Left lobe of liver (tissue), 2 donors: ENCODE data around the gene P2RX1. TPM values are rescaled to one million over a fixed set of nuclear protein-coding genes. Genes with fewer than 3 reads are reported as not detected.
A peak's percentile ranks its signal among the peaks of the same experiment; 100 is the strongest.

Source experiments
- ATAC-seq: fragments of 200-7000 bp; cut with Tn5 transposase; one replicate; pipeline ENCODE4 v1.9.1; 2020; ENCODE audit warnings: mild to moderate bottlenecking, moderate library complexity
- DNase-seq: peaks from one replicate; pipeline ENCODE4 v3.0.0-alpha.2; 2020; ENCODE audit warnings: low spot score
- total RNA-seq: library from RNA; stranded (reverse); gene quantifications from one replicate; pipeline ENCODE4 v1.2.1, GENCODE V29; 2021
- donor health status: DM: no; HTN: no; CAD: no; lungs with moderate emphysema.
- donor health status: DM: no; HTN: yes; CAD: no.

The P2RX1 gene
- total RNA-seq, 1 donor from 2014 or later = 0.13 TPM

DNA sequence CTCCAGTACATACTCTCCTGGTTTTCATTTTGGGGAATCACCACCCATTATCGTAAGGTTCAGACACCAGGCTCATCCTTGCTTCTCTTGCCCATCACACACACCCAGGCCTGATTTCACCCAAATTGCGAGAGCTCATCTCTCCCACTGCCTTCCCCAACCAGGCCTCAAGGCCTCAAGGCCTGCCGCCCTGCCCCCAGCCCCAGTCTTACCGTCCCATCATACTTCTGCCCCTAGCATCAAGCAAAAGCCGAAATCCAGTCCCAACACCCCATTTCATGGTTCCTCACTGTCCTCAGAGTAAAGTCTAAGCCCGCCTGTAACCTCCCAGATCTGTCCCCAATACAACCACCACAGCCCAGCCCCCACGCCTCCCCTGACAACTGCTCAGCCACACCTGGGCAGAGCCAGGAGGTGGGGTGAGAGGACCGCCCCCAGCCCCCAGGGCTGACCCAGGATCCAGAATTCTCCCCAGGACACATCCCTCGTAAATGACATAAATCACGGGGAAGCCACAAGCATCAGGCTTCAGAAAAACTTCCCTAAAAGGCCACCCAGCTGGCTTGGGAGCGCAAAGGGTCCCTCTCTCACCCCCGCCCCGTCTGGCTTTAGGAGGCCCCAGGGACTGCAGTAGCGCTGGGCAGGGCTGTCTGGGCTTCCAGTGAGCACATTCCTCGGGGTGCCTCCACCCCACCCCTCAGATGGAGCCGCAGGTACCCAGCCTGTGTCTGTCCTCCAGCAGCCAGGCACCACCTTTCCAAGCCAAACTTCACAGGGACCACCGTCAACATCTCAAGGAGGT is 9.6 kb upstream of the P2RX1 start:
- no peak for DNase-seq
- no peak for ATAC-seq

DNA sequence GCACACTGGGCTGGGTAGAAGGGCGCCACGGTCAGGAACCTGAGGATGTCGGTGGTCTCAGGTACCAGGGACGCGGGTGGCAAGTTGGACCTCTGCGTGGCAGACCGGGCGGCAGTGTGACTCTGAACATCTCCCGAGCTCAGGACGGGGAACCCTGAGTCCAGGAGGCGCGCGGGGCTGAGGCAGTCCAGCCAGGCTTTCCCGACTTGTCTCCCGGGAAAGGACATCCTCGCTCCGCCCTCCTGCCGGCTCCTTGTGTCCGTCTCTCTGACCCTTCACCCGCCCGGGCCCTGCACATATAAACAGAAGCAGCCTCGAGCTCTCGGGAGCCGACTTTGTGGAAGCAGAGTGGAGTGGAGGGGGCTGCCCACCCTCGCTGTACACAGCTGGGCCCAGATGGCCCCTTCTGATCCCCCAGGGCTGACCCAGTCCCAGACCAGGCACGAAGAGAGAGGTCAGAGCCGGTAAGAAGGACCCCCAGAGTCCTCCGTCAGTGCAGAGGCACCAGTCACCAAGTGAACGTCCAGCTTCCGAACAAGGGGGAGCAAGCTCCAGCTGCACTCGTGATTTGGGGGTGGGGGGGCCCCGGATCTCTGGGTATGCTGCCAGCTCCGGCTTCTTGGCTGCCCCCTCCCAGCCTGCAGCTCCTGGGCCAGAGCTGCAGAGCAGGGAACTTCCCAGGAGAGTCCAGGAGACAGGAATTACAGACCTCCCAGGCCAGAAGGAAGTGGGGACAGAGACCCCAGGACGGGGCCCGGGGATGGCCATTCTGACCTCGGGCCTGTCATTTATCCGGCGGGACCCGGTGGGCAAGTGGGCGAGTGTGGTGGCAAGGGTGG is 8.5 kb upstream of the P2RX1 start:
- ATAC-seq (peak; percentile 24), DNase-seq (no peak)

DNA sequence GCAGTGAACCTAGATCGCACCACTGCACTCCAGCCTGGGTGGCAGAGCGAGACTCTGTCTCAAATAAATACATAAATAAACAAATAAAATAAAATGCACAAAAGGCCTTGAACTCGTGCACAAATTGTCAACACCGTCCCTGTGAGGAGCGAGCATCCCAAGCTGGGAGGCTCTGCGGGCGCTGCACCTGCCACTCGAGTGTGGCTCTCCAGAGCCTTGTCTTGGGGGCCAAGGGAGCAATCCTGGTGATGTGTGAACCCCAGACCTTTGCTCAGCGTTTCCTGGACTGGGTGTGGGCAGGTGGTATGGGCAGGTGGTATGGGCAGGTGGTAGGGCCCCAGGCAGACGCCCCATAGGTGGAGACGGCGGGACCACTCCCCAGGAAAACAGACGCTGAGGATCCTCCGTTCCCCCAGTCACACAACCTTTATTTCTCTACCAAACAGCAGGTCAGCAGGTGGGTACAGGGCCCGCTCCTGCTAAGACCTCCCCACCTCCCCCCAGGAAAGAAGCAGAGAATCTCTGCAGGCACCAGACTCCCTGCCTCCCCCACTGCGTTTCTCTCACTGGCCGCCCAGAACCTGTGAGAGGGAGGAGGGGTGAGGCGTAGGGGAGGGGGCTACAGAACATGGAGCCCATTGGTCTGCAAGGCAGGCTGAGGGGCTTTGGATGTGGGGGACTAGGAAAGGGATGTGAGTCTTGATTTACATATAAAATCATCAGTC is 7.4 kb upstream of the P2RX1 start:
- ATAC-seq (no peak), DNase-seq (no peak)

DNA sequence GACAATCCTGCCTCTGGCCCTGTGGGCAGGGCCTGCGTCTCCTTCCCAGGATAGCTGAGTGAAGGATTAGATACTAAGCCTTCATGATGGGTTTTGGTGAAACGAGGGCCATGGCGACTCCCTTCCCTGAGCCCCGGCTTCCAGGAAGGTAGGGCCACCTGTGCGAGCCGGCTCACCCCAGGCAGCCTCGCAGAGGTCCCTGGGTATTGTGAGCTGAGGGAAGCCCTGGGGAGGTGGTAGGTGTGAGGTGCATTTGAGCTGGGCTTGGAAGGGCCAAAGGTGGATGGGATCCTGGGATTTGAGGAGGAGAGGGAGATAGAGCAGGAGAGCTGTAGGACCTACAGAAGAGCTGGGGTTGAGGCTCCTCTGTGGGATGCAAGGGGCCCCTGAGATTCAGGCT is 6.5 kb upstream of the P2RX1 start:
- DNase-seq (no peak), ATAC-seq (no peak)

DNA sequence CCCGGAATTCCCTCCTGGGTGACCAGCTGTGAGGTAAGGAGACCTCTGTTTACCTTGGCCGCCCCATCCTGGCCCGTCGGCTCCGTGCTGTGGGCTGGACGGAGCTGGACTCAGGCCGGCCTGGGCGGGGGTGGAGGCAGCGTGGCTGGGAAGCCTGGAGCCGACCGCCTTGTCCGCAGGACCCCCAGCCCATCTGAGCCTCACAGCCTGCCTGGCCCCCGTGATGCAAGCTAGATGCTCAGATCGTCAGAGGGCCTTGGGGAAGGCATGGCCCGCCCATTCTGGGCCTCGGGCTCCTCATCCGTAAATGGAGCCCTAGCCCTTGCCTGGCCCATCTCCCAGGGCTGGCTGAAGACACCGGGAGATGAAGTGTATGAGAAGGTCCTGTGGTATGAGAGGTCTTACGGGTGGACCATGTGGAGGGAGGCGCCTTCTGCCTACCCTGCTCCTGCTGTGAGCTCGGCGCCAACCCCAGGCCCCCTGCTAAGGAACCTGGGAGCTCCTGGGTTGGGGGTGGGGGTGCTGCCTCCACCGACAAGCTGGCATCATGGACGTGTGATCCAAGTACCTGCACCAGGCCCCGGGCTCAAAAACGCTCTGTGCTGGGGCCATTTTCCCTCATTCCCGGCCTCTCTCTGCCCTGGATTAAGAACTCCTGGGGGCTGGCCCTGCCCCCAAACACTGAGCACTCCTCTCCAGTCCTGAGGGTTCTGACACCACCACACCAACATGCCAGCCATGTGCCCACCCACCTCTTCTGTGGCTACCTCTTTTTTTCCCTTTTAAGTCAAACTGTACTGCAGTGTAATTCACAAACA is 5.4 kb upstream of the P2RX1 start:
- ATAC-seq (no peak), DNase-seq (no peak)

DNA sequence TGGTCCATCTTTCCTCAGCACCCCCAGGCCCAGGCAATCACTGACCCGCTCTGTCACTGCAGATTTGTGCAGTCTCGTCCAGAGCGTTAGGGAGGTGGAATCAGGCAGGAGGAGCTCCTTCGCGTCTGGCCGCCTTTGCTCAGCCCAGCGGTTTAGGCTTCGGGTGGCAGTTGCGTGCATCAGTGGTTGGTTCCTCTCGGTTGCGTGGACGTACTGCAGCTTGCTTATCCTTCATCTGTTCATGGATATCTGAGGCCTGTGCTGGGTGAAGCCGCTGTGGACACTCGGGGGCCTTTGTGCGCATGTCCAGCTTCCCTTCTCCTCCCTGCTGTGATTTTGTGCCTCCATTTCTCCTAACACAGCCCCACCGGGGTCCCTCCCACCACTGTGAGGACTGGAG is 4.7 kb upstream of the P2RX1 start:
- no peak for ATAC-seq
- DNase-seq = no peak

DNA sequence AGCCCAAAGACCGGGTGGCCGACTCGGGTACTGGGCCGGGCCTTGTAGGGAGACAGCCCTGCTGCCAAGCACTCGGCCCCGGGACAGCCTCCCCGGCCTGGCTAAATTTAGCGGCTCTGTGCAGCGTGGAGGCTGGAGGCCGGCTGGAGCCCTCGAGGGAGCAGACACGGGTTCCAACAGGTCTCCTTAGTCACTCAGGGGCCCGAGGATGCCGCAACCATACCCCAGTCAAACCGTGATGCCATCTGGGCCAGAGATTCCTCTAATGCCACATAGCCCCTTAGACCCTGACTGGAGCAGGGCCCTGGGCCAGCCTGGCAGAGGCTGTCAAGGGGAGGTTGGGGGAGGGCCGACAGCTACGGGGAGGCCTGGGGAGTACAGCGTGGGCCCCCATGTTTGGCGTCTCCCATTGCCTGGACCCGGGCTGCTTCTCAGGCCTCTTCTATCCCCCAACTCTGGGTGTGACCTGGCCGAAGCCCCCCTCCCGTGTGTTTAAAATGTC is 2.9 kb upstream of the P2RX1 start:
- no peak for DNase-seq

DNA sequence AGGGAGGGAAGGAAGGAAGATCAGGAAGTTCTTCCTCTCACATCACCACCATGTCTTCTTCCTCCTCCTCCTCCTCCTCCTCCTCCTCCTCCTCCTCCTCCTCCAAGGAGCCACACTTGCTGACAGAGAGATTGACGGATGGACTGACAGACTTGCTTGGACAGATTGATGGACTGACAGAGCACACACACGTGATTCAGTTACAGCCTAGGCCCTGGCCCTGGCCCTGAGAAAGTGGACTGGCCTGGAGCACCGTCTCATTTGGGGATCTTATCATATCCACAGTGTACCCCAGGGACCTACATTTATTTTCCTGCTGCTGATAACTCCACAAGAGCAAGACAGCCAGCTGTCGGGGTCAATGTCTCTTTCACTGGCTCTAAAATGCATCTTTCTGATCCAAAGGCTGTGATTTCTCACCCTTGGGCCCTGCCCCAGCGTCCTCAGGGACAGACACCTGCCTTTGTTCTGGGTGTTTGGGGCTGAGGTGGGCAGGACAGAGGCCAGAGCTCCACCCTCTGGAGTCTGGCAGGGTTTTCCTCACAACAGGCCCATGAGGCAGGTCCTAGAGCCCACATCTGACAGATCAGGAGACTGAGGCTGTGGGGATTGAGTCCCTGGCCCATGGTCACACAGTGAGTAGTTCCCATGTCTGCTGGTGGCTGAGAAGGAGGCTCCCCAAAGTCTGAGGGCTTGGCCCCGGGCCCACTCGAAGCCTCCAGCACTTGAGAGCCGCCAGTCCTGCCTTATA is 2.3 kb upstream of the P2RX1 start:
- ATAC-seq = no peak
- no peak for DNase-seq

More for the DNA sequence above, 2.9 kb upstream of the P2RX1 start:
- ATAC-seq = no peak

DNA sequence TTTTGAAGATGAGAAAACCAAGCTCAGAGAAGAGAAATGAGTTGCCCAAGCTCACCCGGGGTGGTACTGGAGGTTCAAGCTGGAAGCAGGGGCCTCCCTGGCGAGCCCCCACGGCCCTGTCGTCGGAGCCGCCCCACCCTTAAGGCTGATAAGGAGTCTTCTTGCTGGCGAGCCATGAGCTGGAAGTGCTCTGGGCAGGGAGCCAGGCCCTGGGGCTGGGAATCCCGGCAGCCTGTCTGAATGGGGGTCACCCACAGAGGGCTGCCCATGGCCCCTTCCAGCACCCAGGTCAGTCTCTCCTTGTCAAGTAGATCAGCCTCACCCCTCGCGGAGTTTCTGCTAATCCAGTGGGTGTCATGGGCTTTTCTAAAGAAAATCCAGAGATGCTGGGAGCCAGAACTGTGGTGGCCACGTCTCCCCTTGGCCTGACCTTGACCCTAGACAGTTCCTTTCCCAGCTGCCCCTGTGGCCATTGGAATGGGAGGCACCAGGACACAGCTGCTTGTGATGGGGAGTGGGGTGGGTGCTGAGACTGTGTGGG is 1.2 kb upstream of the P2RX1 start:
- DNase-seq (no peak), ATAC-seq (peak; percentile 27)

DNA sequence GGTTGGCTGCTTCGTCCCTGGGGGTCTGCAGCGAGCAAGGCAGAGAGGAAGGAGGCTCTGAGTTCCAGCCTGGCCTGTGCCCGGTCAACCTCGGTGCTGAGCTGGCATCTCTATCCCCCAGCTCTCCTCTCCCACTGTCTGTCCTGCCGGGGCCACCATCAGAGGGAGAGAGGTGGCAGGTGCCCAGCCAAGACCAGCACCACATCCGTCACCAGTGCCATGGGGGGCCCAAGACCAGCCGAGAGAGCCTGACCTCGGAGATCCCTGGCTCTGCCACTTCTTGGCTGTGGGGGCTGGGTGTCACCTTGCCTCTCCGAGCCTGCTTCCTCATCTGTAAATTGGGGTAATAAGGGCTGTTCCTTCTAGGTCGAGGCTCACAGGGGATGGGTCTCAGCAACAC is 560 bp upstream of the P2RX1 start:
- ATAC-seq = no peak
- no peak for DNase-seq

DNA sequence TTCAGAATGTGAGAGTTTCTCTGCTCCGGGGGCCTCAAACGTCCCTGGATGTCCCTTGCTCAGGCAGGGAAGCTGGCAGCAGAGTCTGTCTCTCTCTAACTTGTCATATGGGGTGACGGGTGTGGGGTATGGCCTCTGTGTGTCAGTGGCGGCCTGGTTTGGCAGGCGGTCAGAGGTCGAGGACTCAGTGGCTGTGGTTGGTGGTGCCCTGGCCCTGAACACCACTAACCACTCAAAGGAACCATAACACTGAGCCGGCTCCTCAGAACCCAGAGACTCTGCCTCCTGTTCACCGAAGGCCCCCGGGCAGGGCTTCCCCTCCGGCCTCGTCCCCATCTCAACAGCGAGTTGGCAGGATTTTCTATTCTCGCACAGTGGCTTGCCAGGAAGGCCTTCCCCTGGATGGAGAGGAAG is 677 bp downstream of the P2RX1 start:
- no peak for DNase-seq
- ATAC-seq = no peak

DNA sequence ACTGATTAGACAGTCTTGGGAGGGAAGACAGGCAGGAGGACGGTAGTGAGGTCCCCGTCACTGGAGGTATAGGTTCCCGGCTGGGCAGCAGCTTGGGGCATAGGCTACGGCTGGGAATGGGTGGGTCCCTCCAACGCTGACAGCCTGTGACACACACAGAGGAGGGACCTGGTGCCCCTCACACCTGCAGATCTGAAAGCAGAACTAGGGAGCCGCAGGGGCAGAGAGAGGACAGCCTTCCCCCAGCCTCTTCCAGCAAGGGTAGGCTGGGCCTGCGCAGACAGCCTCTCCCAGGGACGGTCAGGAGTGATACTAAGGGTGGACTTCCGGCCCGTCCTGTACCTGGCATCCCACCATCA is 2.0 kb downstream of the P2RX1 start:
- ATAC-seq (peak; percentile 3), DNase-seq (no peak)

DNA sequence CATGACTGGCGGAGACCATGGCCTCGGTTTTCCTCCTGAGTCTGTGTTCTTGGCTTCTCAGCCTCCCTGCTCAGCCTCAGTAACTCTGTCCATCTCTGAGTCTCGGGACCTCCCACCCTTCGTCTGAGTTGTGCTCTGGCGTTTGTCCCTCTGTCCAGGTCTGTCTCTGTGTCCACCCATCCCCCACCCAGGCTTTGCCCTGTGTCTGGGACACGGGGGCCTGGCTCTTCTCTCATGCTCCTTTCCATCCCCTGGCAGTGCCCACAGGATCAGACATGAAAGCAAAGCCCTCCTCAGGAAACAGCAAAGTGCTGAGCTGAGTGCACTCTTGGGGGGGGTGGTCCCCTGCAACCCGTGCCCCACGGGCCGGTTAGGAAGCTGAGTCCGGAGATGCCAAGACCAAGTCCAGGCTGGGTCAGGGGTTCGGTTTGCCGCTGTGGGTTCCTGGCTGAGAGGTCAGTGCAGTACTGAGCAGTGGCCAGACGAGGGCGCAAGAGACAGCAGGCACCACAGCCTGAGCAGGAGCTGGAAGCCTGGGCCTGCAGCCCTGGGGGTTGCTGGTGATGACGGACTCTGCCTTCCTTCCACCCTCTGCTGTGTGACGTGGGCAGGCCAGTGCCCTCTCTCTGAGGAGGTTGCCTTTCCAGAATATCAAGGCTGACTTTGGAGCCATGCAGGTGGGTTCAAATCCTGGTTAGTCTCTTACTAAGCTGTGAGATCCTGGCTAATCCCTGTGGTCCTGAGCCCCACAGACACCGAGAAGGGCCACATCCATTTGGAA is 2.5 kb downstream of the P2RX1 start:
- peak; percentile 90 for ATAC-seq

DNA sequence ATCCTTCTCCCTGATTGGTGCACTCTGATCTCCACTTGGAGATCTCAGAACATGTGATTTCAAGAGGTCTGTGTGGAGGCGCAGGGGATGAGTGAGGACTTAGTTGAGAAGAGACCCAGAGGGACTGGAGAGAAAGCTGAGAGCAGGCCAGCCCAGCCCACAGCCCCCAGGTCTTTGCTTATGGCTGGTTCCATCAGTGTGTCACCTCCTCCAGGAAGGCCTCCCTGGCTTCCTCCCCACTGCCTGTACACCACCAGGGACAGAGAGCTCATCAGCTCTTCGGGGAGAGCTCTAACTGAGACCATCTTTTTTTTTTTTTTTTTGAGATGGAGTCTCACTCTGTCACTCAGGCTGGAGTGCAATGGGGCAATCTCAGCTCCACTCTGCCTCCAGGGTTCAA is 3.4 kb downstream of the P2RX1 start:
- no peak for ATAC-seq
- no peak for DNase-seq

More for the DNA sequence above, 2.5 kb downstream of the P2RX1 start:
- DNase-seq = peak; percentile 74

DNA sequence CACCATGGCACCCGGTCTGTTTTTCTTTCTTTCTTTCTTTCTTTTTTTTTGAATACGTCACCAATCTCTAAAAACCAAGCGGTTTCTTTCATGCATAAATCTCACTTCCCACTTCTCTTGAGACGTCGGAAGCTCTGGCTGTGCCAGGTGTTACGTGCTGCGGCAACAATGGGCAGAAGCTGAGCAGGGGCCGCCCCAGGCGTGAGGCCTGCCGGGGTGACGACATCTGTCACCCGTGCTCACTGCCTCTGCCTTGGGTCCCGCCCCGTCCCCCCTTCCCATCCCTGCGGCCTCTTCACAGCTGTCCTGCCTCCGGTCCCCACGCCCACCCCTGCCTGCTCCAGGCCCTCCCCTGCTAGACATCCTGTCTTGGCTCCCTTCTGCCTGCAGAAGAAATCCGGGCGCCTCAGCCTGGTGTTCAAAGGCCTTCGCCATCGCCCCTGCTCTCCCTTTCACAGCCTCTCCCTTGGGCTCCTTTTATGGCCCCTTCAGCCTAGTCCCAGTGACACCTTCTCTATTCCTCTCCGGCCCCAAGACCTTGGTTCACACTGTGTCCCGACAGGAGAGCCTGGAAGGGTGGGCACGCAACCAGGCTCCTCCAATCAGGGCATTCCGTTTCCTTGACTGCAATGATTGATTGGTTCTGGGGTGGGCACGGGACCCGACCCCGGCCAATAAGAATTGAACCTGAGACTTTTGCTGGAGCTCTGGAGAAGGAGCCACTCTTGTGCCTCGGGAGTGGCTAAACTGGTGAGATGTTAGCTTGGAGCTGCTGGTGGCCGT is 4.8 kb downstream of the P2RX1 start:
- ATAC-seq (no peak), DNase-seq (no peak)

DNA sequence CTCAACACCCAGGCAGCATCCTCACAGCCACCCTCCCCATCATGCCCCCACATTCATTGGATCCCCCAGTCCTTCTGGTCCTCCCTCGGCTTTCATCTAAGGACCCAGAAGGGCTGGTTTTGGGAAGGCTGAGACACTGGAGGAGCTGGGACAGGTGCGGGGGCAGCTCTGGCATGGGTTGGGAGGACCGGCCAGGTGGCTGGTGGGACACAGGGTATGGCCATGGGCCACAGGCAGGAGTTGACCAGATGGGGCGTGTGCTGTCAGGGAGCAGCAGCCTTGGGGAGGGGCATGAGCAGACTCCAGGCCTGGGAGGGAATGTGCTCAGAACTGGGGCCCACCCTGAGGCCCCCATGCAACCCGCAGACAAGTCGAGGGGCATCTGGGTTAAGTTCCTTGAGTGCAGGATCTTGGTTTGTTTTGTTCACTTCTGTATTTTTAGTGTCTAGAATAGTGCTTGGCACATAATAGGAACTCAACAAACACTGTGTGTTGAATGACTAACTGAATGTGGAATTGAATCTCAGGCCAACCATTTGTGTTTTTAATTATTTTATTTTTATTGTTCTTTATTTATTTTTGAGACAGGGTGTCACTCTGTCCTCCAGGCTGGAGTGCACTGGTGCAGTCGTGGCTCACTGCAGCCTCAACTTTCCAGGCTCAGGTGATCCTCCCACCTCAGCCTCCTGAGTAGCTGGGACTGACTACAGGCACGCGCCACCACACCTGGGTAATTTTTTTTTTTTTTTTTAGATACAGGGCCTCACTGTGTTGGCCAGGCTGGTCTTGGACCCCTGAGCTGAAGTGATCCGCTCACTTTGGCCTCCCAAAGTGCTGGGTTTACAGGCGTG is 5.6 kb downstream of the P2RX1 start:
- DNase-seq (no peak), ATAC-seq (no peak)

DNA sequence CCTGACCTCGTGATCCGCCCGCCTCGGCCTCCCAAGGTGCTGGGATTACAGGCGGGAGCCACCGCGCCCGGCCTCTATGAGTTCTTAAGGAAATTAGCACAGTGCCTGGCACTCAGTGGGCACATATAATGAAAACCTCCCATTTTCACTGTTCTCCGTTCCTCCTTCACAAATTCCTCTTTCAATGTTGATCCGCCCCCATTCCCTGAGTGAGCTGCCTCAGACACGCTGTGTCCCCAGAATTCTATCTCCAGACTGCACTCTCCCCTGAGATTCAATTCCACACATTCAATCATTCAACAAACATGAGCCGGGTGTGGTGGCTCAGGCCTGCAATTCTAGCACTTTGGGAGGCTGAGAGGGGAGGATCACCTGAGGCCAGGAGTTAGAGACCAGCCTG is 7.0 kb downstream of the P2RX1 start:
- DNase-seq = no peak
- no peak for ATAC-seq
